HG03565 (cell line): ENCODE results near the gene FOXP1.
A peak's percentile ranks its signal among the peaks of the same experiment; 100 is the strongest.

Experiments
- ATAC-seq: cut with Tn5 transposase; IDR thresholded peaks from one replicate; pipeline ENCODE4 v1.9.1; 2021; ENCODE audit warnings: mild to moderate bottlenecking, moderate library complexity; ENCODE audit not compliant: unreplicated experiment

FOXP1 gene

GRCh38 chr3:71072287-71072686 lies 511.2 kb downstream of the FOXP1 start:
- ATAC-seq: no peak

GRCh38 chr3:71070497-71071463 lies 512.7 kb downstream of the FOXP1 start:
- no peak for ATAC-seq

GRCh38 chr3:71069797-71070196 lies 513.7 kb downstream of the FOXP1 start:
- no peak for ATAC-seq

GRCh38 chr3:71067977-71068654 lies 515.4 kb downstream of the FOXP1 start:
- ATAC-seq: peak; percentile 40

GRCh38 chr3:71066849-71067261 lies 516.7 kb downstream of the FOXP1 start:
- no peak for ATAC-seq

- no peak for ATAC-seq
These were observed 517.2 kb downstream of the FOXP1 start for GRCh38 chr3:71066356-71066755.

- ATAC-seq: no peak
These were observed 517.8 kb downstream of the FOXP1 start for GRCh38 chr3:71065764-71066013.

GRCh38 chr3:71064956-71065763 lies 518.4 kb downstream of the FOXP1 start:
- ATAC-seq: no peak

GRCh38 chr3:71064291-71064955 lies 519.1 kb downstream of the FOXP1 start:
- ATAC-seq: no peak

GRCh38 chr3:71063773-71064290 lies 519.7 kb downstream of the FOXP1 start:
- no peak for ATAC-seq

GRCh38 chr3:71062952-71063772 lies 520.4 kb downstream of the FOXP1 start:
- ATAC-seq: peak; percentile 59

- no peak for ATAC-seq
These were observed 521.2 kb downstream of the FOXP1 start for GRCh38 chr3:71062037-71062932.

- ATAC-seq: no peak
These were observed 521.9 kb downstream of the FOXP1 start for GRCh38 chr3:71061581-71061980.

- no peak for ATAC-seq
These were observed 522.5 kb downstream of the FOXP1 start for GRCh38 chr3:71061037-71061436.

- no peak for ATAC-seq
These were observed 523.0 kb downstream of the FOXP1 start for GRCh38 chr3:71060536-71060935.

GRCh38 chr3:71057526-71057894 lies 526.0 kb downstream of the FOXP1 start:
- ATAC-seq: no peak

- ATAC-seq: no peak
These were observed 527.2 kb downstream of the FOXP1 start for GRCh38 chr3:71056327-71056726.

- ATAC-seq: no peak
These were observed 528.1 kb downstream of the FOXP1 start for GRCh38 chr3:71055257-71056001.
